Endothelial cell of umbilical vein (primary cell): ENCODE data around the gene SYNM. TPM values are rescaled to one million over a fixed set of nuclear protein-coding genes. Genes with fewer than 3 reads are reported as not detected.

Experiments
- BruUV-seq: library from RNA; stranded (reverse); fragments of 400-500 nt; replicated peaks from 2 replicates; lab custom pipeline; 2021; lab: Mats Ljungman, UMichigan
- CTCF ChIA-PET: fragments of 300-600, 350-600 bp; sonication (Branson Sonifier 250); formaldehyde crosslinking; loops from one replicate; lab custom pipeline; 2021; ENCODE audit warnings: antibody characterized with exemption, inconsistent platforms; lab: Charles Lee
- POLR2A ChIA-PET: fragments of 300-600, 350-600 bp; sonication (Branson Sonifier 250); formaldehyde crosslinking; loops from one replicate; lab custom pipeline; 2021; ENCODE audit warnings: antibody characterized with exemption, inconsistent platforms; lab: Charles Lee
- DNase-seq: peaks from one replicate; pipeline ENCODE4 v3.0.0-alpha.2; 2011; ENCODE audit warnings: low read depth, low spot score
- FAIRE-seq: peaks from 2 replicates; lab custom pipeline; 2011; peaks lifted over from hg19 to GRCh38; lab: Jason Lieb, UNC
- H2AFZ ChIP-seq: 2 replicates; pipeline ENCODE4 v1.6.0; 2012; ENCODE audit warnings: low read depth, low read length, control low read depth, inconsistent platforms
- H3K27ac ChIP-seq: 2 replicates; pipeline ENCODE4 v1.5.1; 2011; ENCODE audit warnings: low read depth, mild to moderate bottlenecking, control low read depth, low read length, moderate library complexity; ENCODE audit not compliant: insufficient read depth
- H3K27me3 ChIP-seq, 2 experiments: 2 replicates each; pipeline versions ENCODE4 v1.6.0 to v1.6.1; 2011; ENCODE audit warnings: low read length in 2 of 2, mixed read lengths in 1 of 2; ENCODE audit not compliant: control insufficient read depth in 2 of 2, insufficient read depth in 2 of 2
- H3K36me3 ChIP-seq, 2 experiments: 2 replicates in 1 of 2; 3 replicates in 1 of 2; pipeline ENCODE4 v1.5.1; 2011; ENCODE audit warnings: low read length in 2 of 2, mild to moderate bottlenecking in 1 of 2, moderate library complexity in 1 of 2; ENCODE audit not compliant: control insufficient read depth in 2 of 2, insufficient read depth in 2 of 2; ENCODE audit errors: extremely low read depth in 1 of 2
- H3K4me1 ChIP-seq: 3 replicates; pipeline ENCODE4 v1.5.1; 2011; ENCODE audit warnings: mild to moderate bottlenecking, low read length; ENCODE audit not compliant: control insufficient read depth, insufficient read depth; ENCODE audit errors: extremely low read depth
- H3K4me2 ChIP-seq: 2 replicates; pipeline ENCODE4 v1.6.1; 2011; ENCODE audit warnings: low read length, control low read depth, mixed read lengths; ENCODE audit not compliant: insufficient read depth
- H3K4me3 ChIP-seq, 3 experiments: fragments of 200-600 bp in 1 of 3; sonication (generic), shearing (Covaris generic) in 1 of 3; replicated peaks in 1 of 3; 2 replicates each; pipeline ENCODE4 v1.5.1; 2011 to 2016; ENCODE audit warnings: control low read depth in 3 of 3, low read length in 3 of 3, mild to moderate bottlenecking in 2 of 3, inconsistent platforms in 1 of 3, low read depth in 1 of 3, moderate library complexity in 1 of 3; ENCODE audit not compliant: insufficient read depth in 1 of 3
- H3K79me2 ChIP-seq: 2 replicates; pipeline ENCODE4 v1.6.0; 2012; ENCODE audit warnings: low read length, inconsistent platforms; ENCODE audit not compliant: control insufficient read depth, insufficient read depth
- H3K9ac ChIP-seq: replicated peaks from 2 replicates; pipeline ENCODE3; 2011; ENCODE audit warnings: low read length, control low read depth; ENCODE audit not compliant: insufficient read depth; ENCODE audit errors: extremely low read depth
- H3K9me1 ChIP-seq: replicated peaks from 3 replicates; pipeline ENCODE4 v1.6.0; 2011; ENCODE audit warnings: mild to moderate bottlenecking, low read length; ENCODE audit not compliant: control insufficient read depth, insufficient read depth; ENCODE audit errors: extremely low read depth
- H3K9me3 ChIP-seq: replicated peaks from 2 replicates; pipeline ENCODE4 v1.5.1; 2012; ENCODE audit warnings: low read length, inconsistent platforms; ENCODE audit not compliant: control insufficient read depth, insufficient read depth
- H4K20me1 ChIP-seq: replicated peaks from 2 replicates; pipeline ENCODE3; 2011; ENCODE audit warnings: mild to moderate bottlenecking, low read length; ENCODE audit not compliant: control insufficient read depth, insufficient read depth; ENCODE audit errors: extremely low read depth
- CTCF ChIP-seq, 2 donors: IDR thresholded peaks; 1 replicate in 1 of 2; 2 replicates in 1 of 2; pipeline ENCODE4 v1.5.1; 2011; ENCODE audit warnings: low read length in 2 of 2, mild to moderate bottlenecking in 2 of 2, moderate library complexity in 2 of 2, control low read depth in 1 of 2, inconsistent platforms in 1 of 2, low read depth in 1 of 2; ENCODE audit not compliant: insufficient read depth in 1 of 2; ENCODE audit errors: extremely low read depth in 1 of 2
- EZH2 ChIP-seq: IDR thresholded peaks from 2 replicates; pipeline ENCODE4 v1.6.1; 2012; ENCODE audit warnings: borderline replicate concordance, low read depth, mild to moderate bottlenecking, moderate library complexity, low read length, inconsistent platforms; ENCODE audit not compliant: severe bottlenecking
- FOS ChIP-seq: IDR thresholded peaks from 2 replicates; pipeline ENCODE4 v1.6.1; 2011; ENCODE audit warnings: mild to moderate bottlenecking, low read length, moderate library complexity, borderline replicate concordance; ENCODE audit not compliant: insufficient read depth
- GATA2 ChIP-seq: IDR thresholded peaks from 2 replicates; pipeline ENCODE4 v1.7.0; 2011; ENCODE audit warnings: low read depth, mild to moderate bottlenecking, moderate library complexity, mixed read lengths, low read length; ENCODE audit not compliant: insufficient read length, insufficient read depth
- JUN ChIP-seq: IDR thresholded peaks from 2 replicates; pipeline ENCODE4 v1.6.1; 2011; ENCODE audit warnings: borderline replicate concordance, low read depth; ENCODE audit not compliant: insufficient read length, insufficient read depth
- MYC ChIP-seq: IDR thresholded peaks from one replicate; pipeline ENCODE4 v1.6.1; 2011; ENCODE audit warnings: mild to moderate bottlenecking, low read depth, low read length
- POLR2A ChIP-seq: IDR thresholded peaks from 2 replicates; pipeline ENCODE4 v1.6.1; 2012; ENCODE audit warnings: low read depth, mild to moderate bottlenecking, control low read depth, low read length
- POLR2AphosphoS5 ChIP-seq: IDR thresholded peaks from 2 replicates; pipeline ENCODE4 v1.6.1; 2012; ENCODE audit warnings: low read depth, mild to moderate bottlenecking, control low read depth, low read length, moderate library complexity; ENCODE audit not compliant: insufficient read depth
- dilution Hi-C: fragments of 300-500 bp; cut with MboI; formaldehyde crosslinking; loops from one replicate; pipeline ENCODE4 v1.15.0; 2019; ENCODE audit warnings: low sequenced_read_pairs; ENCODE audit not compliant: extremely low pct_ligation_motif_present
- intact Hi-C: fragments of 100-400 bp; cut with micrococcal nuclease; formaldehyde crosslinking; loops from one replicate; pipeline ENCODE4 v1.10.0; 2022
- polyA plus RNA-seq, 4 experiments: library from polyadenylated mRNA; depleted of rRNA in 3 of 4; stranded (reverse) in 3 of 4; unstranded in 1 of 4; fragments of >200 nt; gene quantifications; 2 replicates each; pipeline versions ENCODE4 v1.2.1 to v1.2.3, GENCODE V29; 2011 to 2012; ENCODE audit warnings: missing spikeins in 1 of 4
- total RNA-seq: library from RNA; stranded (reverse); gene quantifications from 2 replicates; pipeline ENCODE4 v1.2.3, GENCODE V29; 2021
- TF ChIP-seq, protein P1 (sequence below): IDR thresholded peaks from 2 replicates; pipeline ENCODE4 v1.6.1; 2011; ENCODE audit not compliant: insufficient read depth, insufficient read length

Gene SYNM
- total and polyA plus RNA-seq, 2 donors (not counting 3 experiments of a cell fraction or from before 2014, with no cell fraction given) = 3.7 to 10.2 TPM

GRCh38 chr15:99174567-99175395, 69.9 kb downstream of the SYNM start:
- Histone ChIP-seq H2AFZ (no peak overlapping the region), H4K20me1 (no peaks in the 10 kb centered on the region), H3K4me2 (no peak overlapping the region), H3K9ac (no peak overlapping the region), H3K27me3 (no peaks in the 10 kb centered on the region), H3K27ac (no peak overlapping the region), H3K36me3 (peaks cover 0 to 6% of the 10 kb centered on the region in 2 experiments), H3K9me1 (no peaks in the 10 kb centered on the region), H3K4me1 (peaks cover 7% of the 10 kb centered on the region), H3K9me3 (no peaks in the 10 kb centered on the region), H3K4me3 (no peak overlapping the region), H3K79me2 (no peaks in the 10 kb centered on the region)
- BruUV-seq = no TSS peak
- FAIRE-seq (no peak), DNase-seq (no peak)
- ChIA-PET POLR2A (no interaction called here), CTCF (interaction anchor here (1.2 kb wide), 1 partner anchor 74 kb away, joined by 3 read pairs; no protein-coding TSS in a partner anchor)
- intact Hi-C loops (no loop called here), dilution Hi-C loops (no loop called here)
- TF ChIP-seq GATA2 (no peak), EZH2 (no peak), JUN (no peak), CTCF (IDR thresholded peaks at IDR 0.05; ENCODE audit: extremely low read depth in 1 of 2, insufficient read depth in 1 of 2, low read depth in 1 of 2, low read length in 2 of 2) (no peak), POLR2AphosphoS5 (no peak), MYC (no peak), FOS (no peak), POLR2A (no peak)
- TF ChIP-seq, protein P1, sequence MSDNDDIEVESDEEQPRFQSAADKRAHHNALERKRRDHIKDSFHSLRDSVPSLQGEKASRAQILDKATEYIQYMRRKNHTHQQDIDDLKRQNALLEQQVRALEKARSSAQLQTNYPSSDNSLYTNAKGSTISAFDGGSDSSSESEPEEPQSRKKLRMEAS = no peak
